Uterus (tissue), 2 donors: ENCODE data around the gene GLIPR1.

Experiments
- POLR2A ChIP-seq, 2 donors: fragments of 450-650 bp; IDR thresholded peaks; one replicate each; pipeline ENCODE4 v1.6.1; 2016; ENCODE audit warnings: antibody characterized with exemption in 2 of 2, mild to moderate bottlenecking in 1 of 2, moderate library complexity in 1 of 2
- TF ChIP-seq, protein P1 (sequence below), 4 experiments: fragments of 200-600 bp in 2 of 4; fragments of 450-650 bp in 2 of 4; sonication (generic) in 2 of 4; IDR thresholded peaks; one replicate each; pipeline ENCODE4 v1.5.1; 2016 to 2019; ENCODE audit warnings: antibody characterized with exemption in 4 of 4, mild to moderate bottlenecking in 2 of 4, moderate library complexity in 1 of 4

DNA sequence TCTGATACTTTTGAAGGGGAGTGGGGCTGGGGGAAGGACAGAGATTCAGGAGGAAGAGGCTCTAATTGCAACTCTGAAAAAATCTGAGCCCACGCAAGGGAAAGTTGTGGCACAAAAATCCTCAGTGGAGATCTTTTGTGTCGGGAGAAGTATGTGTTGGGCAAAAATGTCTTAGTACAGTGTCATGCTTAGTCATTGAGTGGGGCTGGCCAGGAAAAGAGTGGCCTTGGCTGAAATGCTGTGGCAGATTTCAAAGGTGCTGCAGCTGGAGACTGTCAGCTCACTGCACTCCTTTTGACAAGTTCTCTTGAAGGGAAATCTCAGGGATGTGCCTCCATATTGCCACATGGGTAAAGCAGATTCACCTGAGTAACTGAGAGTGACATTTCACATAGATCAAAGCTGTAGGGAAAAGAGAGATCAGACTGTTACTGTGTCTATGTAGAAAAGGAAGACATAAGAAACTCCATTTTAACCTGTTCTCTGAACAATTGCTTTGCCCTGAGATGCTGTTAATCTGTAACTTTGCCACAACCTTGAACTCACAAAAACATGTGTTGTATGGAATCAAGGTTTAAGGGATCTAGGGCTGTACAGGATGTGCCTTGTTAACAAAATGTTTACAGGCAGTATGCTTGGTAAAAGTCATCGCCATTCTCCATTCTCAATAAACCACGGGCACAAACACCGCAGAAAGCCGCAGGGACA, 36.0 kb upstream of the GLIPR1 start:
- TF ChIP-seq, protein P1, sequence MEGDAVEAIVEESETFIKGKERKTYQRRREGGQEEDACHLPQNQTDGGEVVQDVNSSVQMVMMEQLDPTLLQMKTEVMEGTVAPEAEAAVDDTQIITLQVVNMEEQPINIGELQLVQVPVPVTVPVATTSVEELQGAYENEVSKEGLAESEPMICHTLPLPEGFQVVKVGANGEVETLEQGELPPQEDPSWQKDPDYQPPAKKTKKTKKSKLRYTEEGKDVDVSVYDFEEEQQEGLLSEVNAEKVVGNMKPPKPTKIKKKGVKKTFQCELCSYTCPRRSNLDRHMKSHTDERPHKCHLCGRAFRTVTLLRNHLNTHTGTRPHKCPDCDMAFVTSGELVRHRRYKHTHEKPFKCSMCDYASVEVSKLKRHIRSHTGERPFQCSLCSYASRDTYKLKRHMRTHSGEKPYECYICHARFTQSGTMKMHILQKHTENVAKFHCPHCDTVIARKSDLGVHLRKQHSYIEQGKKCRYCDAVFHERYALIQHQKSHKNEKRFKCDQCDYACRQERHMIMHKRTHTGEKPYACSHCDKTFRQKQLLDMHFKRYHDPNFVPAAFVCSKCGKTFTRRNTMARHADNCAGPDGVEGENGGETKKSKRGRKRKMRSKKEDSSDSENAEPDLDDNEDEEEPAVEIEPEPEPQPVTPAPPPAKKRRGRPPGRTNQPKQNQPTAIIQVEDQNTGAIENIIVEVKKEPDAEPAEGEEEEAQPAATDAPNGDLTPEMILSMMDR (IDR thresholded peaks at IDR 0.05): no peak
- no peak for TF ChIP-seq POLR2A (IDR thresholded peaks at IDR 0.05)
